GM08714 (cell line): Measurements from ENCODE around the gene FAM98C.
"Not testable (repeated sequence)": the region's sequence is repeated elsewhere in the genome, so short reads cannot be mapped to it uniquely, and the experiment has no call there.

ENCODE experiments used
- H3K4me3 ChIP-seq: fragments of 200-500 bp; sonication (Bioruptor generic); 2 replicates; pipeline ENCODE4 v1.5.1; 2014; ENCODE audit warnings: mild to moderate bottlenecking, low read length, inconsistent platforms
- ZNF274 ChIP-seq: IDR thresholded peaks from 2 replicates; pipeline ENCODE4 v1.6.1; 2012; ENCODE audit warnings: mild to moderate bottlenecking, low read depth, low read length

The FAM98C gene

GRCh38 chr19:38421856-38422255, 19.0 kb downstream of the FAM98C start:
- TF ChIP-seq ZNF274: no peak
- H3K4me3 ChIP-seq: no peak overlapping the region

GRCh38 chr19:38422438-38422837, 19.5 kb downstream of the FAM98C start:
- TF ChIP-seq ZNF274: no peak
- H3K4me3 ChIP-seq: no peak overlapping the region

GRCh38 chr19:38424272-38424671, 21.4 kb downstream of the FAM98C start:
- H3K4me3 ChIP-seq: no peak overlapping the region
- TF ChIP-seq ZNF274: no peak

GRCh38 chr19:38425222-38425809, 22.4 kb downstream of the FAM98C start:
- TF ChIP-seq ZNF274: no peak
- H3K4me3 ChIP-seq: no peak overlapping the region

GRCh38 chr19:38425810-38426466, 23.0 kb downstream of the FAM98C start, which contains the start of gene RASGRP4:
Gene RASGRP4 (minus strand): TSS chr19:38426219. CDS start chr19:38426091, 128 bp downstream.
- no peak for TF ChIP-seq ZNF274
- no peak within 1 kb of the TSS for H3K4me3 ChIP-seq

- H3K4me3 ChIP-seq: not testable (repeated sequence)
Measured at GRCh38 chr19:38427035-38427677, 24.3 kb downstream of the FAM98C start.

GRCh38 chr19:38429055-38429810, 26.3 kb downstream of the FAM98C start:
- TF ChIP-seq ZNF274: no peak
- H3K4me3 ChIP-seq: no peak overlapping the region

- no peak for TF ChIP-seq ZNF274
Measured at GRCh38 chr19:38429811-38430156, 26.9 kb downstream of the FAM98C start.

GRCh38 chr19:38430931-38431330, 28.0 kb downstream of the FAM98C start:
- H3K4me3 ChIP-seq: no peak overlapping the region
- TF ChIP-seq ZNF274: no peak

More at GRCh38 chr19:38429811-38430156, 26.9 kb downstream of the FAM98C start:
- H3K4me3 ChIP-seq: no peak overlapping the region

GRCh38 chr19:38433268-38433733, 30.4 kb downstream of the FAM98C start, which contains the start of gene RYR1:
Gene RYR1 (plus strand): TSS chr19:38433691. CDS start chr19:38433830, 139 bp downstream.
- TF ChIP-seq ZNF274: no peak
- H3K4me3 ChIP-seq: no peak within 1 kb of the TSS

- H3K4me3 ChIP-seq: no peak overlapping the region
- no peak for TF ChIP-seq ZNF274
Measured at GRCh38 chr19:38434549-38435051, 31.7 kb downstream of the FAM98C start.

GRCh38 chr19:38437295-38437694, 34.4 kb downstream of the FAM98C start:
- TF ChIP-seq ZNF274: no peak
- H3K4me3 ChIP-seq: no peak overlapping the region

GRCh38 chr19:38437917-38438316, 35.0 kb downstream of the FAM98C start:
- no peak overlapping the region for H3K4me3 ChIP-seq
- no peak for TF ChIP-seq ZNF274

GRCh38 chr19:38440592-38440991, 37.7 kb downstream of the FAM98C start:
- TF ChIP-seq ZNF274: no peak

More at GRCh38 chr19:38440592-38440991, 37.7 kb downstream of the FAM98C start:
- no peak overlapping the region for H3K4me3 ChIP-seq
